Activated CD8-positive, alpha-beta memory T cell treated with anti-CD3 and anti-CD28 coated beads, Interleukin-2, amount 50 U/mL, for 4 hours (primary cell): ENCODE data around the gene FOXJ3.

Experiments
- DNase-seq: peaks from one replicate; pipeline ENCODE4 v3.0.0-alpha.2; 2020

FOXJ3 gene

DNA sequence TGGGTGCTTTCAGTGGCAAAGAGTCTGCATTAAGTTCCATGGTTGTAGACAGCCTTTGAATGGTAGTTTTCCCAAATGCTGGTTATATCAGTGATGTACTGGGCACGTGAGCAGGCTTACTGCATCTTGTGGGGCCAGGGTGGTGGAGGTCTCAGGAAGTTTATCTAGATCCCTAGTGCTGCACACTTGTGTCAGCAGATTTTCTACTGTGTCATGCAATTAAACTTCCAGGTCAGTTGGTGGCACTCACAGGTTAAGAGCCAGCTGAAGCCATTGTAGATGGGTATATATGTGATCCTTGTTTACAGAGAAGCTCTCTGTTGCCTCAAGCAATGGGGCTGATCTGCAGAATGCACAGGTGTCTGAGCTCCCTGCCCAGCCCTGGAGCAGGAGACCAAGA, 33.0 kb downstream of the FOXJ3 start:
- DNase-seq: no peak

DNA sequence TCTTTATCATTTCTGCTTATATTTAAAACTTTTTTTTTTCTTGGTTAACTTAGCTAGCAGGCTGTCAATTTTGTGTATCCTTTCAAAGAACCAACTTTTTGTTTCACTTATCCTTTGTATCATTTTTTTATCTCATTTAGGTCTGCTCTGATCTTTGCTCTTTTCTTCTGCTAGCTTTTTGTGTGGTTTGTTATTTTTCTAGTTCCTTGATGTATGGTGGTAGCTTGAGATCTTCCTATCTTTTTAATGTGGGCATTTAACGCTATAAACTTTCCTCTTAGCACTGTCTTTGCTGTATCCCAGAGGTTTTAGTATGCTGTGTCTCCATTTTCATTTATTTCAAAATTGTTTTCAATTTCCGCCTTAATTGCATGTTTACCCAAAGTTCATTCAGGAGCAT, 36.5 kb downstream of the FOXJ3 start:
- DNase-seq: no peak

DNA sequence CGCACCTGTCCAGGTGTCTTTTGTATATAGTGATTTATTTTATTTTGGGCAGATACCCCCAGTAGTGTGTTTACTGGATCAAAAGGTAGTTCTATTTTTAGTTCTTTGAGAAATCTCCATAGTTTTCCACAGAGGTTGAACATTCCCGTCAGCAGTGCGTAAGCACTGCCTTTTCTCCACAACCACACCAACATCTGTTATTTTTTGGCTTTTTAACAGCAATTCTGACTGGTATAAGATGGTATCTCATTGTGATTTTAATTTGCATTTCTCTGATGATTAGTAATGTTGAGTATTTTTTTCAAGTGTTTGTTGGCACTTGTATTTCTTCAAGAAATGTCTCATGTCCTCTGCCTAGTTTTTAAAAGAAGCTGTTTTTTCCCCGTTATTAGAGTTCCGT, 39.2 kb downstream of the FOXJ3 start:
- no peak for DNase-seq

DNA sequence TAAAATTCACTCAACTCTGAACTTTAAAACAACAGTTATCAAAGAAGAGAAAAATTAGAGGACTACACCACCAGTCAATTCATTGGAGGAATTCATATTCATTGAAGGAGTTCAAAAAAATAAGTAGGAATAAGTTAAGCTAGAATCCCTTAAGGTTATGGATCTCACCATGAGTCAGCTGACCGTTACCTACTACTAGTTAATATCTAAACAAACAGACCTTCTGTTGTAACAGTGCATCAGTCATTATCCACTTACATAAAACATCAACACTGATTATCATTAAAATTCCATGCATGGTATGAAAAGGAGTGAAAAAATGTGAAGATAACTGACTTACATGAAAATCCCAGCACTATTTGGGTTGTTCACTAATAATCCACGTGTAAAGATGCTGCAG, 44.9 kb downstream of the FOXJ3 start:
- no peak for DNase-seq

DNA sequence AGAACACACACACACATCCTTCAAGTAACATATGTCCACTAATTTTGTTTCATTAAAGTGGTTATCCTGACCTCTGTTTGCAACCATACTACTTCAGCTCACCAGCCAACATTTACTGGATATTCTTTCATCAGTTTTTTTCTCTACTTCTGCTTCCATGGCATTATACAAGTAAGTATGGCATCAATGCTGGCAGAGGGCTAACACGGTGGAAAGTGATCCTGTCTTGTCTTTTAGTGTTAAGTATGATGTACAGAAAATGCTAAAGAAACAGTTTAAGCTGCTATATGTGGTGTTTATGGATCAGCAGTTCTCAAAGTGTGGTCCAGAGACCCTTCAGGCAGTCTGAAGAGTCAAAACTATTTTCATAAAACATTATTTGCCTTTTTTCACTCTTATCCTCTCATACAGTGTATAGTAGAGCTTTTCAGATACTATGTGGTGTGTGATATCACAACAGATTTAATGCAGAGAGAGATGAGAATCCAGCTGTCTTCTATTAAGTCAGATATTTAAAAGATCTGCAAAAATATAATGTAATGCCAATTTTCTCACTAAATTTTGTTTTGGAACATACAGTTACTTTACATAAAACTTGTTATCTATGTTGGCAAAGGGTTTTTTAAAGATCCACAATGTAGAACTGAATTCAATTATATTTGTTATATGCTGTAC, 46.6 kb downstream of the FOXJ3 start:
- DNase-seq: no peak

DNA sequence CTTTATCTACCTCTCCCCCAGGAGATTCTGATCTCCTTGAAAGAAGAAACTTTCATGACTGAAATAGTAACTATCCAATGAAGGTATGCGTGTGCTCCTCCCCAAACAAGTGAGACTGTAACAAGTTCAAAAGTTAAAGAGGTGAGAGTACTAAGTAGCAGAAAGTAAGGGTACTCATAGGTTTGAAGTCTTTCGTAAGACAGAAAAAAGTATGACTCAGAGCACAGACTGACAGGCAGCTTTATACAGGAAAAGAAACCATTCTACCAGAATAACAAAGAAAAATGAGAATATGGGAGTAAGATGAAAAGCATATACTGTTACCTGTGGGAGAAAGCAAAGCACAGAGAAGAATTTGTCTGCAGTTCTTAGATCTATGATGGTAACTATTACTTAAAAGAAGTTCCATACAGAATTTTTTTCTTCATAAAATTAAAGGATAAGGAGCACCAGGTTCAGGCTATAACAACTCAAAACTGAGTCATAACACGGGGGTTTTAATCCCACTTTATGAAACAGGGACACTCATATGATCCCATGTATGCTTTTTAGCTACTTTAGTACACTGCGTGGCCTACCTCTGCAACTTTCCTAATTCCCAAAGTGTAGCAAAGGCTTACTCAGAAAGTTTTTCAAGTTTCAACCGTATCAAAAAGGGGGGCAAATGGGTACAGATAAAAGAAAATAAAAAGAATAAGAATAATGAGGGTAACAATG, 52.0 kb downstream of the FOXJ3 start:
- no peak for DNase-seq

DNA sequence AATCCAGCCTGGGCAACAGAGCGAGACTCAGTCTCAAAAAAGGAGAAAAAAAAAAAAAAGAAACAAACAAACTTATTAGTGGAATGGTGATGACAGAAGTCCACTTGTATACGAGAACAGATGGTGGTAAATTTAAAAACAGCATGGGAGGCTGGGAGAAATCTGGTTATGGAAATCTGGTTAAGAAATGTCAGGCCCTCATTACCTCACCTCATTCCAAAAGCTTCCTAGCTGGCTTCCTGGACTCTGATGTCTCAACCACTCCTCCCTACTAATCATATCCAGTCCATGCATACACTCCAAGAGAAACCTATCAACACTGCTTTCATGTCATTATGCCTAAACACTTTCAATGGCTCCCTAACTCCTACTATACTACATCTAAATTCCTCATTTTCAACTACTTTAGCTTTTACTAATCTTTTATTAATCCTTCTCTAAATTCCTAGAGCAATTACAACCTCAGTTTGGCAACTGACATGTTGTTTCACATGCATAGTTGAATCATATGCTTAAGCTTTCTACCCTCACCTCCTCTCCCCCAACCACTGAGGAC, 52.9 kb downstream of the FOXJ3 start:
- DNase-seq: no peak

DNA sequence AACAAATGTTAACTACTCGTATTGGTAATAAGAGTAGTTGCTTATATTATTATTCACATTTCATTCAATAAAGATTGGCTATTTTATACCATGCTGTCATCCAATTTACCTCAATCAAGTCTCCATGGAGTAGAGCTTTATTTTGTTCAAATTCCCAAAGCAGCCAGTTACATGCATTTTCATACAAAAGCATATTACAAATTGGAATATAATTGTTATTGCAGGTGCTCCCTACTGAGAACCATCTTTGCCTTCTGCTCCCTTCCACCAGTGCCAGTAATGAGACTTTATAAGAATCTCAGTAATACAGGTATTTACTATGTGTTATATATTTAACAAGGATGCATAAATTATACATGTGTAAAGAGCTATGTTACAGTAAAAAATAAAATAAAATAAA, 54.2 kb downstream of the FOXJ3 start:
- DNase-seq: no peak

DNA sequence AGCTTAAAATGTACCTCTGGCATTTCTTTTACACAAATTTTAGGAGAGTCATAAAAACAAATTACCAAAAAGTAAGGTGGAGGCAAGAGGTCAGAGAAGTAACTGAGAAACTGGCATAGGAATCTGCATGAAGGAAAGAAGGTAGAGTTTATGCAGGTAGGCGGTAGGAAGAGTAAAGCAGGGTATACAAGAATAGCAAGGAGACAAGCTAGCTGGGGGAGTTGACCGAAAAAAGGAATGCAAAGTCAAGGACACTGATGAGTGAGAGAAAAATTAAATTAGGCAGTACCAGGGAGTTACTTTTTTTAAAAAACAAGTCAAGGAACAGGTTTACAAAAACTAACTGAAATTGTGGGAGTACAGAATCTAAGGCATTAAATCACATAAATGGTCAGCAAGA, 56.0 kb downstream of the FOXJ3 start:
- DNase-seq: no peak

DNA sequence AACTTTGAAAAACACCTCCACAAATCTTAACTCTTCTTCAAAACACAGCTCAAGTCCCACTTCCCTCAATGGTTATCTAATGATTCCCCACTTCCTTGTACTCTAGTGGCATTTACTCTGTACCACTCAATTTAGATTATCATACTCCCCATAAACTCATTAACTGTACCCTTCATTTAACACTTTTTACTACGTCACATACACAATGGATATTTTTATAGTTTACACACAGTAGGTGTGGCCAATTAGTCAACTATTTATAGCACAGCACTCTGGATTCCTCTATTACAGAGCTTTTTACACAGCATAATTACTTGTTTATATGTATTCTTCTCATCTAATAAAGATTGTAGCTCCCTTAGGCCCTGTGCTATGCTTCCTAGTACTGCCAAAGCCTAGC, 62.1 kb downstream of the FOXJ3 start:
- no peak for DNase-seq

DNA sequence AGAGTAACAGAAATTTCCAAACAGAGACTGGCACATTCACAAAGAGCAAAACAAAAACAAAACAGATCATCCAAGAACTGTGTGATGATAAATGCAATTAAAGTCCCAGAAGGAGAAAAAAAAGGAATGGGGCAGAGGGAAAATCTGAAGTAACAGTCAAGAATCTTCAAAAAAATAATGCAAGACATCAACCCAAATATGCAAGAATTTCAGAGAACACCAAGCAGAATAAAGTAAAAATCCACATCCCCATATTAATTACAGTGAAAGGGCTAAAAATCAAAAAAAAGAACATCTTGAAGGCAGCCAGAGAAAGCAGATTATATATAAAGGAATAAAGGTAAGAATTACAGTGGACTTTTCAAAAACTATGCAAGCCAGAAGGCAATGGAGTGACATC, 67.1 kb downstream of the FOXJ3 start:
- no peak for DNase-seq

DNA sequence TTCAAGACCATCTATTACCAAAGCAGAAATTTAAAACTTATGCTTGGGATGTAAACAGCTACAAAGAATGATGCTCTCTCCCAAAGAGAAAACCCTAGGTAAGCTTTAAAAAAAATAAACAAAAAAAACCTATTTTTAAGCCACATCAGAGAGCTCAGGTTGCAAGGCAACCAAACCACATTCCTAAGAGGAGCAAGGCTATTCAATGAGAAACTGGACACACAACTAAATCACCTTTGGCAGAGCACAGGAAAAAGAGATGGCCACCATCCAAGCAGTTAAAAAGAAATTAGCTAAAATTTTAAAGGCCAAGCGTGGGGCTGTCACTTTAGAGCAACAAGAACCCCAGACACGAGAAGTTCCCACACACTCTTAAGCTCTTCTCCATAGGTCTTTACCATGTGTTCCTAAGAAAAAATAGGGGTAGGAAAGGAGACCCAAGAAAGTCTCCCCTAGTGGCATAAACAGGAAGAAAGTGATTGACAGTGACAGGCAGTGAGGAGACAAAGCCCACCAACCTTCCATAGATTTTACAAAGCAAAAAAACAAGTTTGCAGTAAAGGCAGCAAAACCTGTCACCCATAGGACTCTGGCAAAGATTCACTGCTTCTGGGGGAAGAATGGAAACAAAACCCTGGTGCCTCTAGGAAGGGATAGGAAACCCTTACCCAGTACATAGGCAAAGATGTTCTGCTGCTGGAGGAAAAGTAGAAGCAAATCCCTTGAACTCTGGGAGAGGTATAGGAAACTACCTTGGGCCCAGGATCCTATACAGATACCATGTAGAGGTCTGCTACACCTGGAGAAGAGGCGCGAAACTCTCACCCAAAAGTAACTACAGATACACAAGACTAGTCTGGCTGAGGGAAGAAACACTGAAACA, 68.5 kb downstream of the FOXJ3 start:
- no peak for DNase-seq

DNA sequence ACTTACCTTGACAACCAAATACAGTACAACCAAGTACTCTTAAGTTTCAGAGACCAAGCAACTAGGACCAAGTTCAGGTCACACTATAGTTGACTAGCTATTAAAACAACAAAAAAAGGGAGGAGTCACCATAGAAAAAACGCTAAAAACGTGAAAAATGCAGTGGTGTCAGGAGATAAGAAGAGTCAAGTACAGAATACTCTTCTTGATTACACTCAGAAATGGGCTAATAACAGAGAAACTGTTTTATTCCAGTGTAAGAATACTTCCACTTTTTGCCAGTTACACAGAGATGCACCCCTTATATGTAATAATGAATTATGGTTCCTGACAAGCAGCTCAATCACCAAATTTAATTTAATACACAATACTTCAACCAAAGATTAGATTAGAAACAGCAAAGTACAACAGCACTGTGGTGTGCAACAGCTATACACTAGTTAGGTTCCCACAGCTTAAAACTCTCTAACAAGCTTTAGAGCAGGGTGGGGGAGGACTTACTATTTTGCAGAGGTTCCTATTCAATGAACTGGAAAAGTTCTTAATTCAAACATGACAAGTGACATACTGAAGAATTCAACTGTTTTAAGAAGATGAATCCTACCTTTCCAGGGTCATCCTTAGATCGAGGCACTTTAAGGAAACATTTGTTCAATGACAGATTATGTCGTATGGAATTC, 70.4 kb downstream of the FOXJ3 start:
- DNase-seq: no peak

DNA sequence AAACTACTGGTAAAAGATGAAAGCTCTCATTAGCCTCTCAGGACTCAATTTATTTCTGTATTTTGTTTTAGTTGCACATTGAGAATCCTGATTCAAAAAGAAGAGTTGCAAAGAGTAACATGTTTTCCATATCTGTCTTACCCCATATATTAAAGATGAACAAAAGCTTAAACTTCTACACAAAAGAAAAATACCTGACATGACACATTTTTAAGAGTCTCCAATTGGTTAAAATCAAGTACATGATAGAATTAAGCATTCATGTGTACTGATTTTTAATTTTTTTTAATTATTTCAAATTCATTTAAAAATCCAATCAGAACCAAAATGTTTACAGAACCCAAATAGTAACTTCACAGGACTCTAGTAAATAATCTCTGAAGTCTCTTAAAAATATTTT, 72.0 kb downstream of the FOXJ3 start:
- no peak for DNase-seq

DNA sequence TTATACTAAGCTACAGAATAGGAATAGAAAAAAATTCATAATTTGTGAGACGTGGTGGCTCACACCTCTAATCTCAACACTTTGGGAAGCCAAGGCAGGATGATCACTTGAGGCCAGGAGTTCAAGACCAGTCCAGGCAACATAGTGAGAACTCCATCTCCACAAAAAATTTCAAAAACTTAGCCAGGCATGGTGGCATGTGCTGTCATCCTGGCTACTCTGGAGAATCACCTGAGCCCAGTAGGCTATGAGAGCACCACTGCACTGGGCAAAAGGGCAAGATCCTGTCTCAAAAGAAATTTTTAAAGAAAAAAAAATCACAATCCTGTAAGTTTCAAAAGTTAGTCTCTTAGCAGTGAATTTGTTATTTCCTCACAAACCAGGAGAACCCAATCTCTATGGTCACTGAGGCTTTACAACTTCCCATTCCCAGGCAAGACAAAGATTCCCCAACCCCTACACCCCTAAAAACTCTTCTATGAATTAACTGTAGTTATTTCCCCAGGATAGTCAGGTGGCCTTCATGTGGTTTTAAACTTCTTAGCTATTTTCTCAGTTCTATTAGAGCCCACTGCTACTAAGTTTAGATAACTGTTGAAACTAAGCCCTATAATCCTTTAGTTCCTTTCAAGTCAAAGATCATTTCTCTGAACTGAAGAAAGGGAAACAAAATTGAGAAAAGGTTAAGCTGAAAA, 74.5 kb downstream of the FOXJ3 start:
- DNase-seq: no peak

DNA sequence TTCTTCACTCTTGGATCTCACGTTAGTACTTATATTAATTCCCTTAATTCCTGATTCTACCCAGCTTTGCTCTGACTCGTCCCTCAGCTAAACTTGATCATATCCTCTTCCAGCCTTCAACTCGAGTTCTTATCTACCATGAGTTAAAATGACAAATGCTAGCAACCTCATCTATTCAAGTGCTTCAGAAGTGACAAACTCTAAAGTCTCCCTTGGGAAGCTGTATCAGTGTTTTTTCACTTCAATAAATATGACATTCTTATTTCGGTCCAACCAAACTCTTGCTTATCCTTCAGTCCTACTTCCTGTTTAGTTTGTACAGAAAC, 75.3 kb downstream of the FOXJ3 start:
- no peak for DNase-seq

DNA sequence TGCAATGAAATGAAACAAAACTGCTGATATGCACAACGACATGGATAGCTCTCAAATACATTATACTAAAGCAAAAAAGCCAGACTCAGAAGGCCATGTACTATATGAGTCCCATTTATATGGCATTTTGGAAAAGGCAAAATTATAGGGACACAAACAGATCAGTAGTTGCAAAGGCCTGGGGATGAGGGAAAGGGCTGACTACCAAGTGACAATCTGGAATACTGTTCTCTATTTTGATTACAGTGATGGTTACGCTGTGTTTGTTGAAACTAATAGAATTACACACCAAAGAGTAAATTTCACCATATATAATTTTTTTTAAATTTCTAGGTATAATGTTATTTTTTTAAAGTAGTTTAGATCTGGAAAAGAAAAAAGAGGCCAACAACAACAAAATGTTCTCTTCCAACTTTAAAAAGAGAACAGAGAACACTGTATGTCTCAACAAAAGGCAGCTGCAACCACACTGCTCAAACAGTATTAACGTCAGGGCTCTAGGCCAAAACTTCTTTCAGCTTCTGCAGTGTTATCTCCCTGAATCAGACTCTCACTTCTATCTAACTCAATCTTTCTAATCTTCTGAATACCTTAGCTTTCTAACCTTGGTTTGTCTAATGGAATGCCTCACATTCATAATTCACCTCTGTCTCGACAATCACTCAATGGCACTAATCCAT, 75.8 kb downstream of the FOXJ3 start:
- DNase-seq: no peak

DNA sequence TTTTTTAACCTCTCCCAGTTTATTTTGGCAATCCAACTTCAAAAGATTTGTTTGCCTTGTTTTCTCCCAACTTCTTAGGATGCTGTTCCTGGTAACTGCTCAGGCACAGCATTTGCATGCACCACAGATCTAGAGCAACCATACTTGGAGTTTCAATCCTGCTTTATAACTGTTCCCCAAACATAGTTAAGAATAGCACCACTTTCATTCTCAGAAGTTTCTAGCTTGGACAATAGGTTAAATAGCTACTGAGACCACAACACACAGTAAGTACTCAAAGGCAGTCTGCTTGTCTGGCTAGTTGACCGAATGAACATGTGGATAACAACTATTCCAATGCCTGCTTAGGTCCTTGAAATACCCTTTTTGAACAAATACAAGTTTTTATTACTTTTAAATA, 76.8 kb downstream of the FOXJ3 start:
- no peak for DNase-seq

DNA sequence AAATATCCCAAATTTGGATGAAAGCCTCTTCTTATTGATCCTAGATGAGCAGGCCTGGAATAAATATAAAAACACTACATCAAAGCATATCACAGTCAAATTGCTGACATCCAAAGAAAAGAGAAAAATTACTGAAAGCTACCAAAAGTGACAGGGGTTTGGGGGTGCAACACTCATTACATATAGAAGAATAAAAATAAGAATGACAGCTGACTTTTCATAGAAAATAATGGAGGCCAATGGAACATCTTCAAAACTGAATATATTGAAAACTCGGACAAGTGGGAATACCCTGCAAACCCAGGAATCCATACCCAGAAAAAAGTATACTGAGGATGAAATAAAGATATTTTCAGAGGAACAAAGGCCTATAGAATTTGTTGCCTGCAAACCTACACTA, 84.0 kb downstream of the FOXJ3 start:
- no peak for DNase-seq

DNA sequence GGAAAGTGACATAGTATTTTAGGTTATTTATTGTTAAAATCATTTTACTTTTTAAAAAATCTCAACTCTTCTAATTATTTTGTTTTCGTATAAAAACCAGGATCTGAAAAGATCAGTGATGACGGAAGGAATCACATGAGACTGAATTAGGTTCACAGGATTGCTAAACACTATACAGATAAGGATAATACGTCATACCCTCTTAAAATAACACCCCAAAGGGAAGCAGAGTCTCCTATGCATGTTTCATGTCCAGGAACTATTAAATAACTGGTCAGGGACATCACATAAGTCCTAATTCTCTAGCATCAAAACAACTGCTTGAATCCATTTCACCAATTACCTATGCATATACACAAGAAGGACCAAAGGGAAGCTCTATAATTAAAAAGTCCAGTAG, 84.9 kb downstream of the FOXJ3 start:
- no peak for DNase-seq

DNA sequence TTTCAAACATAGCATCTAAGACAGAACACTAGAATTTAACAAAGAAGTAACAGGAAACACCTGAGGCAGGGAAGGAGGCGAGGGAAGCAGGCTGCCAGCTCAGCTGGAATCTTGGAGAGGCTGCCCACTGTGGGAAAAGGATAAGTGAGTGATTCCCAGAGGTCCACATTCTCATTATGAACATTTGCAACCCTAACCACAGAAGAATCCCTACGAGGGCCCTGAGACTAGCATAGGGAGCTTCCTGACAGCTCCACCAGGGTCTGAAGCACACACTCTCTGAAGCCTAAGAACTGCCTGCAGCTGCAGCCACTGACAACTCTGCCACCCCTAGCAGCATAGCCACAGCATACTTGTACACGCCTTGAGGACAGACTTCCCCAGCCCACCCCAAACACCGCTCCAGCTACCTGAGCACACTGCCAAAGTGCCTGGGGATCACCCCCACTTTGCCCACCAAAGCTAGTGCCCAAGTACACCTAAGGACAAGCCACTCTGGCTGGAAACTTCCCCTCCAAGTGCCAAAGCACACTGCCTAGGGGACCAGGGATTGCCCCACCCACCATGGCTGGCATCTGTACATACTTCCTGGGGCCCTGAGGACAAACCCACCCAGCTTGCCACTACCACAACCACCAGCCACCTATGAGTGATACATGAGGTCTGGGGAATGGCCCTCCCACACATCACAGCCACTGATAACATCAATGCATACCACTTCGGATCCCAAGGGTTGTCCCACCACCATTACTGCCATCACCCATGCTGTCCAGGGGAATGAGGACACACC, 93.9 kb downstream of the FOXJ3 start:
- no peak for DNase-seq
